ENCODE data around the gene ADRA2C.

DNA sequence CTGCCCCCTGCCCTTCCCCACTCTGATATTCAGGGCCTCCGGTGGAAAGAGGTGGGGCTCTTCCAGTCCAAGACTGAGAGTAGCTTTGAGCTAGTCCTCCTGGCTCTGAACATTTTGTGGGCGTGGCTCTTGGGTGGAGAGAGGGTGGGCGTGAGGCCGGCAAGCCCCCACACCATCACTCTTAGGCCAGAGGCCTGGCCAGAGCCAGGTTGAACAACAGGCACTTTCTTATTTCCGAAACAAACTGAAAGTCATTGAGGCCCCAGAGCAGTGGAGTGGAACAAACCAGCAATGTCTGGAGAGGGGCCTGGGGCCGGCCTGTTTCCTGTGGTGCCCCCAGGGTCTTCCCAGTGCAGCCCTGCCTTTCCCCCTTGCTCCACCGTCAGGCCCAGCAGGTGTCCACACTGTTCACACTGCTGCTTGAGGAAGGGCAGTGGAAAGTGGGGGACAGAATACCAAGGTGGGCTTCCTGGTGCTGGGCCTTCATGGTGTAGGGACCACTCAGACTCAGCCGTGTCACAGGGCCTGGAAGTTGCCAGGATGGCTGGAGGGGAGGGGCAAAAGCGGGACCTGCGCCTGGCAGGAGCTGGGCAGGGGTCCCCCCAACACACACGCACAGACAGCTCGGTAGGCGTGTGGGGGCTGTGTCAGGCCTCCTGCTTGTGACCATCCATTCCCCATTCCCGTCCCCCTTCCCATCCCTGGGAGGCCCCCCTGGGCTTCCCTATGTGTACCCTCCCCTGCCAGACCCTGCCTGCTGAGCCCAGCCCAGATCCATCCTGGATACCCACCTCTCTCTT, 2.9 kb downstream of the ADRA2C start:
- TF ChIP-seq, protein P1, sequence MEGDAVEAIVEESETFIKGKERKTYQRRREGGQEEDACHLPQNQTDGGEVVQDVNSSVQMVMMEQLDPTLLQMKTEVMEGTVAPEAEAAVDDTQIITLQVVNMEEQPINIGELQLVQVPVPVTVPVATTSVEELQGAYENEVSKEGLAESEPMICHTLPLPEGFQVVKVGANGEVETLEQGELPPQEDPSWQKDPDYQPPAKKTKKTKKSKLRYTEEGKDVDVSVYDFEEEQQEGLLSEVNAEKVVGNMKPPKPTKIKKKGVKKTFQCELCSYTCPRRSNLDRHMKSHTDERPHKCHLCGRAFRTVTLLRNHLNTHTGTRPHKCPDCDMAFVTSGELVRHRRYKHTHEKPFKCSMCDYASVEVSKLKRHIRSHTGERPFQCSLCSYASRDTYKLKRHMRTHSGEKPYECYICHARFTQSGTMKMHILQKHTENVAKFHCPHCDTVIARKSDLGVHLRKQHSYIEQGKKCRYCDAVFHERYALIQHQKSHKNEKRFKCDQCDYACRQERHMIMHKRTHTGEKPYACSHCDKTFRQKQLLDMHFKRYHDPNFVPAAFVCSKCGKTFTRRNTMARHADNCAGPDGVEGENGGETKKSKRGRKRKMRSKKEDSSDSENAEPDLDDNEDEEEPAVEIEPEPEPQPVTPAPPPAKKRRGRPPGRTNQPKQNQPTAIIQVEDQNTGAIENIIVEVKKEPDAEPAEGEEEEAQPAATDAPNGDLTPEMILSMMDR (conservative IDR thresholded peaks at IDR 0.05; ENCODE audit: low read length): no peak
- no peak for TF ChIP-seq EZH2phosphoT487 (IDR thresholded peaks at IDR 0.05; ENCODE audit: borderline replicate concordance)

All from Loucy (cell line).